Uterus (tissue), 4 donors: ENCODE measurements around the gene CFDP1. TPM values are rescaled to one million over a fixed set of nuclear protein-coding genes. Genes with fewer than 3 reads are reported as not detected.

ENCODE experiments used
- DNase-seq, 2 donors: peaks; one replicate each; pipeline ENCODE4 v3.0.0-alpha.2; 2019 to 2020
- H3K27ac ChIP-seq, 2 donors: fragments of 200-600 bp; sonication (generic); 1 replicate in 1 of 2; 2 replicates in 1 of 2; pipeline ENCODE4 v1.5.1; 2016 to 2018
- H3K27me3 ChIP-seq, 2 donors: fragments of 200-600 bp; sonication (generic); one replicate each; pipeline ENCODE4 v1.5.1; 2018 to 2019; ENCODE audit warnings: control low read depth in 1 of 2
- H3K36me3 ChIP-seq, 2 donors: fragments of 200-600 bp; sonication (generic); one replicate each; pipeline ENCODE4 v1.5.1; 2019; ENCODE audit warnings: control low read depth in 1 of 2
- H3K4me1 ChIP-seq, 2 donors: fragments of 200-600 bp; sonication (generic); one replicate each; pipeline ENCODE4 v1.5.1; 2018 to 2019; ENCODE audit warnings: control low read depth in 1 of 2
- H3K4me3 ChIP-seq, 2 donors: fragments of 200-600 bp; sonication (generic); 1 replicate in 1 of 2; 2 replicates in 1 of 2; pipeline ENCODE4 v1.5.1; 2018 to 2019; ENCODE audit warnings: mild to moderate bottlenecking in 1 of 2
- H3K9me3 ChIP-seq, 2 donors: fragments of 200-600 bp; sonication (generic); one replicate each; pipeline ENCODE4 v1.5.1; 2019; ENCODE audit warnings: control low read depth in 1 of 2
- POLR2A ChIP-seq, 2 donors: fragments of 450-650 bp; IDR thresholded peaks; one replicate each; pipeline ENCODE4 v1.6.1; 2016; ENCODE audit warnings: antibody characterized with exemption in 2 of 2, mild to moderate bottlenecking in 1 of 2, moderate library complexity in 1 of 2
- intact Hi-C: fragments of 100-400 bp; cut with DNase I; formaldehyde crosslinking; loops from one replicate; pipeline ENCODE4 v1.15.1; 2023; ENCODE audit warnings: low total_unique reads
- total RNA-seq, 4 donors: library from RNA; depleted of rRNA in 3 of 4; stranded (reverse); fragments of >200 nt in 3 of 4; gene quantifications; one replicate each; pipeline versions ENCODE4 v1.1.0 to v1.2.4, GENCODE V29; 2014 to 2023
- TF ChIP-seq, protein P1 (sequence below), 4 experiments: fragments of 200-600 bp in 2 of 4; fragments of 450-650 bp in 2 of 4; sonication (generic) in 2 of 4; IDR thresholded peaks; one replicate each; pipeline ENCODE4 v1.5.1; 2016 to 2019; ENCODE audit warnings: antibody characterized with exemption in 4 of 4, mild to moderate bottlenecking in 2 of 4, moderate library complexity in 1 of 4
- donor health status: DM: yes; HTN: yes; CAD: no.

The CFDP1 gene
- total RNA-seq, 4 donors from 2014 or later: 22.3 to 90.8 (median 73.4) TPM

DNA sequence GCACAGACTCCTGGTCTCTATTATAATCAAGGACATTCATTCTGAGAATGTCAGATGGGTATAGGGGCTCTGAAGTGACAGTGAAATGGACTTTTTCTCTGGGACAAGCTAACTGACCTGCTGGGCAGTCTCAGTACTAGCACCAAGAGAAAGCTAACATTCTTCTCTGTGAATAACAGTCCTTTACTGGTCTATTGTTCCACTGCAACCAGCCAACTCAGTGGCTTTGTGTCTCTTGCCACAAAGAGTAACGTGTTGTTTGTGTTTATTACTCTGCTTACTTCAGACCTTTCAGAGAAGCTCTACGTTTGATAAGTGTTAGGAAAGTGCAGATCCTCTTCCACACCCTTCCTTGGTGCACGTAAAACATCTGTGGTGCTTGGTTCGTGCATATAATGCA, 120.4 kb downstream of the CFDP1 start:
- TF ChIP-seq, protein P1, sequence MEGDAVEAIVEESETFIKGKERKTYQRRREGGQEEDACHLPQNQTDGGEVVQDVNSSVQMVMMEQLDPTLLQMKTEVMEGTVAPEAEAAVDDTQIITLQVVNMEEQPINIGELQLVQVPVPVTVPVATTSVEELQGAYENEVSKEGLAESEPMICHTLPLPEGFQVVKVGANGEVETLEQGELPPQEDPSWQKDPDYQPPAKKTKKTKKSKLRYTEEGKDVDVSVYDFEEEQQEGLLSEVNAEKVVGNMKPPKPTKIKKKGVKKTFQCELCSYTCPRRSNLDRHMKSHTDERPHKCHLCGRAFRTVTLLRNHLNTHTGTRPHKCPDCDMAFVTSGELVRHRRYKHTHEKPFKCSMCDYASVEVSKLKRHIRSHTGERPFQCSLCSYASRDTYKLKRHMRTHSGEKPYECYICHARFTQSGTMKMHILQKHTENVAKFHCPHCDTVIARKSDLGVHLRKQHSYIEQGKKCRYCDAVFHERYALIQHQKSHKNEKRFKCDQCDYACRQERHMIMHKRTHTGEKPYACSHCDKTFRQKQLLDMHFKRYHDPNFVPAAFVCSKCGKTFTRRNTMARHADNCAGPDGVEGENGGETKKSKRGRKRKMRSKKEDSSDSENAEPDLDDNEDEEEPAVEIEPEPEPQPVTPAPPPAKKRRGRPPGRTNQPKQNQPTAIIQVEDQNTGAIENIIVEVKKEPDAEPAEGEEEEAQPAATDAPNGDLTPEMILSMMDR (IDR thresholded peaks at IDR 0.05): no peak
- no peak for TF ChIP-seq POLR2A (IDR thresholded peaks at IDR 0.05)
- Histone ChIP-seq H3K9me3 (no peaks in the 10 kb centered on the region), H3K4me3 (no peak overlapping the region), H3K27me3 (no peaks in the 10 kb centered on the region), H3K36me3 (no peaks in the 10 kb centered on the region), H3K27ac (no peak overlapping the region), H3K4me1 (peaks cover 0 to 5% of the 10 kb centered on the region in 2 donors)
- DNase-seq: no peak
- intact Hi-C loops: no loop called here

DNA sequence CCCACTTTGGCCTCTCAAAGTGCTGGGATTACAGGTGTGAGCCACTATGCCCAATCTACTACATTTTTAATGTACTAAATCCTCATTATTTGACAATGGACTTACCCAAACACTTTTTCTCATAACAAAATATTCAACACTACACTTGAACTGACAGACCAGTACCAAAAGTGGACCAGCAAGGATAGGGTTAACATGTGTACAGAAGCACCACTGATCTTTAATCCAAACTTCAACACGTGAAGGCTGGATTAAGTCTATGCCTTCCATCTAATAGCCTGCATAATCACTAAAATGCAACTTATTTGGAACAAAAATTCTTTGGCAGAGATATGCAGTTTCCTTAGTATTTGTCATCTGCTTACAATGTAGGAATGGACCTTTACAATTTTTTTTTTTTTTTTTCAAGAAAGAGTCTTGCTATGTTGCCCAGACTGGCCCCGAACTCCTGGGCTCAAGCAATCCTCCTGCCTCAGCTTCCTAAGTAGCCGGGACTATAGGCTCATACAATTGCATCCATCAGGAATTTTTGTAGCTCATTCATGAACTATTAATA, 121.8 kb downstream of the CFDP1 start:
- intact Hi-C loops: no loop called here
- DNase-seq: no peak

DNA sequence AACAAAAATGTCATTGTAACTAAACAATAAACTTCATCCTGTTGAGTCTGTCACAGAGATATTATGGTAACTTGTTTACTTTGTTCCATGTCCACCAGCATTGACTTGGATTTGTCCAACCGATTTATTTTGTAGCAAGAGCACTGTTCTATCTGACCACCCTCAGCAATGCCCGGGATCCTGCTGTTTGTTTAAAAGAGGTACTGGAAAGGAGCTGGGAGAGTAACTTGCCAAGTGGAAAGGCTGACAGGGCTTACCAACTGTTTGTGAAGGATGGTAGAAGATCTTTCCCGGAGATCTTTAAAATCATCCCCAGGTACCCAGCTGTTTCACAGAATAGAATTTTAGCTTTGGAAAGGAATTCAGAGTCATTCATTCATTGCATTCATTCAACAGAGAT, 122.8 kb downstream of the CFDP1 start:
- no peaks in the 10 kb centered on the region for H3K36me3 ChIP-seq
- H3K27ac ChIP-seq: no peak overlapping the region
- intact Hi-C loops: no loop called here
- TF ChIP-seq, protein P1 (IDR thresholded peaks at IDR 0.05): no peak
- no peak for TF ChIP-seq POLR2A (IDR thresholded peaks at IDR 0.05)
- H3K9me3 ChIP-seq: no peaks in the 10 kb centered on the region
- H3K4me3 ChIP-seq: no peak overlapping the region
- no peaks in the 10 kb centered on the region for H3K27me3 ChIP-seq
- peaks cover 5 to 8% of the 10 kb centered on the region in 2 donors for H3K4me1 ChIP-seq
- DNase-seq: no peak

More for the DNA sequence above, 121.8 kb downstream of the CFDP1 start:
- peaks cover 2 to 5% of the 10 kb centered on the region in 2 donors for H3K4me1 ChIP-seq
- no peaks in the 10 kb centered on the region for H3K9me3 ChIP-seq
- no peaks in the 10 kb centered on the region for H3K36me3 ChIP-seq
- H3K27me3 ChIP-seq: no peaks in the 10 kb centered on the region
- no peak overlapping the region for H3K4me3 ChIP-seq
- H3K27ac ChIP-seq: peak overlapping the region in 1 of 2 donors; percentile 15
- TF ChIP-seq POLR2A (IDR thresholded peaks at IDR 0.05): no peak
- TF ChIP-seq, protein P1 (IDR thresholded peaks at IDR 0.05): no peak

DNA sequence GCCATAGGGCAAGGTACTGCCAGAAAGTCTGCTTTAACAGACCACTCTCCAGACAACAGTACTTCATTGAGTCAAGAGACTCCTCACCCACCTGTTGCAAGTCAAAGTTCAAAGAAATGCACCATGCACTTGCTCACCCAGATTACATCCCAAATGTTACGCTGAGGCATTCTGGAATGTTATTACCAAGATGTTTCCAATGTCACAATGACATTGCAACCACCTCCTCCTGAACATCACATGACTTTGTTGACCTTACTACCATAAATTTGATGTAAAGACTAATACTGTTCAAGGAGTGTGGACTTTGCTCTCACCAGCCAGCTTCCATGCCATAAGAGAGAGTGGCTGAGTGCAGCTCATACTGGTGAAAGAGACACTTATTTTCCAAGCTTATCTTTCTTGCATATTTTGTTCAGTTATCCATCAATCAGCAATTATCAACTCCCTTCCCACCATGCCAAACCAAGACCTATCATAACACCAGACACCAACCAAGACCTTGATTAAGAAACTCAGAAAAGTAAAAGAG, 123.3 kb downstream of the CFDP1 start:
- no peaks in the 10 kb centered on the region for H3K9me3 ChIP-seq
- no peaks in the 10 kb centered on the region for H3K36me3 ChIP-seq
- no peak overlapping the region for H3K27ac ChIP-seq
- H3K27me3 ChIP-seq: no peaks in the 10 kb centered on the region
- TF ChIP-seq, protein P1 (IDR thresholded peaks at IDR 0.05): no peak
- no peak for TF ChIP-seq POLR2A (IDR thresholded peaks at IDR 0.05)
- intact Hi-C loops: no loop called here
- peaks cover 6 to 8% of the 10 kb centered on the region in 2 donors for H3K4me1 ChIP-seq
- no peak overlapping the region for H3K4me3 ChIP-seq
- DNase-seq: no peak

DNA sequence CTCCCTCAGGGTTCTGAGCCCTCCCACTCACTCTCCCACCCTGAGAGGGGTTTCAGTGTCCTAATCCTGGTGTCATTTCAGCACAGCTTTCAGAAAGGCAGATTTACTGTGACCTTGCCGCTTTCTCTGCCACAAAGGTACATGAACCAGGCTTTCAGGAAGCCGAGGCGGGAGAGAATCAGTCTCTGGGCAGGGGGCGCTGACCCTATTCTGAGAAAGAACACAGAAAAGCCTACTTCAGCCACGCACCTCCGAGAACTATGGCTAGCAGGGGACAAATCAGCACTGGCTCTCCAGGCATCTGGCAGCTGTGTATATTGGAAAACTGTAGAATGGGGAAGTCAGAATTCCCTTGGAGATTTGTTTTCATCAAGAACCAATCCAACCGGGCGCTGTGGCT, 124.1 kb downstream of the CFDP1 start:
- no peak overlapping the region for H3K4me3 ChIP-seq
- no peak for TF ChIP-seq POLR2A (IDR thresholded peaks at IDR 0.05)
- TF ChIP-seq, protein P1 (IDR thresholded peaks at IDR 0.05): no peak
- H3K9me3 ChIP-seq: no peaks in the 10 kb centered on the region
- H3K27me3 ChIP-seq: no peaks in the 10 kb centered on the region
- no peak for DNase-seq
- no peak overlapping the region for H3K27ac ChIP-seq
- no peaks in the 10 kb centered on the region for H3K36me3 ChIP-seq
- intact Hi-C loops: no loop called here
- H3K4me1 ChIP-seq: peaks cover 8 to 12% of the 10 kb centered on the region in 2 donors
